Measurements from ENCODE around the gene UFC1. TPM values are rescaled to one million over a fixed set of nuclear protein-coding genes. Genes with fewer than 3 reads are reported as not detected.
A peak's percentile ranks its signal among the peaks of the same experiment; 100 is the strongest.

Gene UFC1
- total and polyA plus RNA-seq, 2 experiments from 2014 or later: 57.5 to 77.0 TPM

- no peaks in the 10 kb centered on the region for H3K36me3 Mint-ChIP-seq (ENCODE audit: low read depth)
- Histone ChIP-seq H3K4me3 (no peak overlapping the region), H3F3A (replicated peaks; ENCODE audit: low read depth) (peaks cover 10% of the 10 kb centered on the region), H3K4me1 (ENCODE audit: insufficient read depth) (peaks cover 17% of the 10 kb centered on the region), H4K20me1 (replicated peaks; ENCODE audit: insufficient read depth) (no peaks in the 10 kb centered on the region; the same call in 1 of the 2 replicates), H3K27ac (ENCODE audit: low read depth) (no peak overlapping the region), H3K79me2 (replicated peaks; ENCODE audit: insufficient read depth) (peaks cover 25% of the 10 kb centered on the region), H3K4me2 (no peak overlapping the region), H3K27me3 (ENCODE audit: insufficient read depth) (no peaks in the 10 kb centered on the region), H3K36me3 (ENCODE audit: insufficient read depth) (no peaks in the 10 kb centered on the region), H3K9me2 (ENCODE audit: insufficient read depth) (no peaks in the 10 kb centered on the region), H2AFZ (no peak overlapping the region)
- H3K4me1 Mint-ChIP-seq: peaks cover 4% of the 10 kb centered on the region; the same call in 2 of the 3 replicates
- DNase-seq (ENCODE audit: low spot score): peak; percentile 21
- TF ChIP-seq ZNF331 (CRISPR knock-in tag; IDR thresholded peaks at IDR 0.05; ENCODE audit: low read depth) (no peak), EZH2 (IDR thresholded peaks at IDR 0.05; ENCODE audit: low read depth, unreplicated experiment) (no peak), ETS1 (IDR thresholded peaks at IDR 0.05) (no peak), CREB1 (CRISPR knock-in tag; IDR thresholded peaks at IDR 0.05; ENCODE audit: low read depth) (no peak), JUNB (IDR thresholded peaks at IDR 0.05; ENCODE audit: unreplicated experiment) (no peak)
- H3K27ac Mint-ChIP-seq: no peak overlapping the region
- no peak overlapping the region; the same call in 2 of the 3 replicates for H3K4me3 Mint-ChIP-seq
- ATAC-seq: no peak
- no peaks in the 10 kb centered on the region for H3K9me3 Mint-ChIP-seq
- H3K27me3 Mint-ChIP-seq (ENCODE audit: insufficient read depth, low read depth, poor library complexity): no peaks in the 10 kb centered on the region
Measured at GRCh38 chr1:161137881-161138280, 15.9 kb upstream of the UFC1 start.

- peaks cover 4% of the 10 kb centered on the region; the same call in 2 of the 3 replicates for H3K4me1 Mint-ChIP-seq
- H3K9me3 Mint-ChIP-seq: no peaks in the 10 kb centered on the region
- no peak for ATAC-seq
- H3K36me3 ChIP-seq (ENCODE audit: insufficient read depth): no peaks in the 10 kb centered on the region
- H3K36me3 Mint-ChIP-seq (ENCODE audit: low read depth): no peaks in the 10 kb centered on the region
- H3F3A ChIP-seq (replicated peaks; ENCODE audit: low read depth): peaks cover 6% of the 10 kb centered on the region
- no peak overlapping the region for H2AFZ ChIP-seq
- DNase-seq (ENCODE audit: low spot score): no peak
- no peak overlapping the region for H3K4me3 Mint-ChIP-seq
- H3K27ac Mint-ChIP-seq: no peak overlapping the region
- H3K4me3 ChIP-seq: no peak overlapping the region
- TF ChIP-seq JUNB (IDR thresholded peaks at IDR 0.05; ENCODE audit: unreplicated experiment) (no peak), STAT1 (IDR thresholded peaks at IDR 0.05; ENCODE audit: unreplicated experiment) (no peak), EZH2 (IDR thresholded peaks at IDR 0.05; ENCODE audit: low read depth, unreplicated experiment) (no peak), ZNF331 (CRISPR knock-in tag; IDR thresholded peaks at IDR 0.05; ENCODE audit: low read depth) (no peak), ZNF114 (CRISPR knock-in tag; IDR thresholded peaks at IDR 0.05) (no peak), CREB1 (CRISPR knock-in tag; IDR thresholded peaks at IDR 0.05; ENCODE audit: low read depth) (no peak), ZNF462 (CRISPR knock-in tag; IDR thresholded peaks at IDR 0.05) (no peak)
- H3K79me2 ChIP-seq (replicated peaks; ENCODE audit: insufficient read depth): peaks cover 25% of the 10 kb centered on the region
- H3K9me2 ChIP-seq (ENCODE audit: insufficient read depth): no peaks in the 10 kb centered on the region
- H3K4me2 ChIP-seq: no peak overlapping the region
- H3K4me1 ChIP-seq (ENCODE audit: insufficient read depth): peaks cover 17% of the 10 kb centered on the region
- H3K27me3 ChIP-seq (ENCODE audit: insufficient read depth): no peaks in the 10 kb centered on the region
- no peaks in the 10 kb centered on the region; the same call in 1 of the 2 replicates for H4K20me1 ChIP-seq (replicated peaks; ENCODE audit: insufficient read depth)
- H3K27ac ChIP-seq (ENCODE audit: low read depth): no peak overlapping the region
- no peaks in the 10 kb centered on the region for H3K27me3 Mint-ChIP-seq (ENCODE audit: insufficient read depth, low read depth, poor library complexity)
Measured at GRCh38 chr1:161138431-161138830, 15.3 kb upstream of the UFC1 start.
